Stimulated activated naive CD8-positive, alpha-beta T cell treated with anti-CD3 and anti-CD28 coated beads, Interleukin-15, Interleukin-2, amounts not matched to agents 100 ng/mL and 50 ng/mL, for 24 hours (primary cell): ENCODE data around the gene MOGAT3.

Source experiments
- H3K27ac Mint-ChIP-seq: one replicate; pipeline ENCODE4 v1.8.0; 2021; ENCODE audit warnings: mild to moderate bottlenecking, mixed read lengths
- H3K27me3 Mint-ChIP-seq: one replicate; pipeline ENCODE4 v1.8.0; 2021; ENCODE audit warnings: mixed read lengths
- H3K36me3 Mint-ChIP-seq: one replicate; pipeline ENCODE4 v1.8.0; 2021; ENCODE audit warnings: low read depth, mixed read lengths
- H3K4me1 Mint-ChIP-seq: one replicate; pipeline ENCODE4 v1.8.0; 2021; ENCODE audit warnings: low read depth, mixed read lengths
- H3K4me3 Mint-ChIP-seq: one replicate; pipeline ENCODE4 v1.8.0; 2021; ENCODE audit warnings: mild to moderate bottlenecking, mixed read lengths
- H3K9me3 Mint-ChIP-seq: one replicate; pipeline ENCODE4 v1.8.0; 2021; ENCODE audit warnings: mixed read lengths

Gene MOGAT3

DNA sequence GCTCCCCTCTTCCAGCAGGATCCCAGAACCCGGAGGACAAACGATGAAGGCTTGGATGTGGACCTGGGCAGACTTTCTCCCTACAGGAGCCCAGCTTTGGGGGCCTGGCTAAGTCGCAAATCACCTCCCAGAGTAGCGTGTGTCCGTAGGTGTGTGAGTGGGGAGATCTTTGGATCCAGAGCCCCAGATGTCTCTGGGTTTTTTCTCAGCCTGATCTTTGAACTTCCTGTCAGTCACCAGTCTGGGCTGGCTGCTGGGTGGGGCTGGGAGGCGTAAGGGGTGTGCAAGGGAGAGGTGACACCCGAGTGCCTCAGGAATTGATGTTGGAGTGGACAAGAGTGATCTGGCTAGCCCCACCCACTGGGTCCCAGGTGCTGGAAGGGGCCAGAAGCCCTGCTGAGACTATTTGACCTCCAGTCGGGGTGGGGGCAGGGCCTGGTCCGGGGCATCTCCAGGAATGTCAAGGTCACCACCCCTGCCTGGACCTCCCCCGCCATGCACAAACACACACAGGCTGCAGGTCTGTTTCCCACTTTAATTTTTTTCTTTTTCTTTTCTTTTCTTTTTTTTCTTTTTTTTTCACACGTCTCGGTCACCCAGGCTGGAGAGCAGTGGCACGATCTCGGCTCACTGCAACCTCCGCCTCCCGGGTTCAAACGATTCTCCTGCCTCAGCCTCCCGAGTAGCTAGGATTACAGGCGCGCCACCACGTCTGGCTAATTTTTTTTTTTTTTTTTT, at the start of gene MOGAT3:
MOGAT3 (minus strand) TSS at position 175 of the 738 bp plus-strand sequence. CDS start 182 bp downstream, outside the sequence.
- Mint-ChIP-seq H3K9me3 (no peaks in the 10 kb centered on the region), H3K4me3 (no peak within 1 kb of the TSS), H3K27ac (no peak within 1 kb of the TSS), H3K36me3 (no peaks in the 10 kb centered on the region), H3K27me3 (peaks cover 35% of the 10 kb centered on the region), H3K4me1 (peaks cover 7% of the 10 kb centered on the region)

GRCh38 chr7:101250324-101250723, 49.5 kb upstream of the MOGAT3 start:
- H3K27ac Mint-ChIP-seq = peak overlapping the region; percentile 53
- H3K4me3 Mint-ChIP-seq = peak overlapping the region; percentile 100
- H3K36me3 Mint-ChIP-seq = peaks cover 33% of the 10 kb centered on the region
- H3K27me3 Mint-ChIP-seq = no peaks in the 10 kb centered on the region
- peaks cover 49% of the 10 kb centered on the region for H3K4me1 Mint-ChIP-seq
- H3K9me3 Mint-ChIP-seq = no peaks in the 10 kb centered on the region

DNA sequence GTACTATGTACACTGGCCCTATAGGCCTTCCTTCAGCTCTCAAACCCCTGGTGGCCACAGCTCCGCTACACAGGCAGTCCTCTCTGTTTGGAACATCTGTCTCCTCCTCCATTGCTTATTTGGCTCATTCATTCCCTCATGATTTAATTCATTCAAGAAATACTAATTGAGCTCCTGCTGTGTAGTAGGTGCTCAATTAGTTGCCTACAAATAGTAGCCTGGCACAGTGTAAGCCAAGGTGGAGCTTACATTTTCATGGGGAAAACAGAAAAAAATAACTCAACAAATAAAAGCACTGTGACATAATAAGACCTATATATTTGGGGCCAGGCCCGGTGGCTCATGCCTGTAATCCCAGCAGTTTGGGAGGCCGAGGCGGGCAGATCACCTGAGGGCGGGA, 47.4 kb upstream of the MOGAT3 start:
- Mint-ChIP-seq H3K36me3 (peaks cover 45% of the 10 kb centered on the region), H3K9me3 (no peaks in the 10 kb centered on the region), H3K4me1 (peaks cover 65% of the 10 kb centered on the region), H3K4me3 (no peak overlapping the region), H3K27ac (no peak overlapping the region), H3K27me3 (no peaks in the 10 kb centered on the region)

- Mint-ChIP-seq H3K4me1 (peaks cover 47% of the 10 kb centered on the region), H3K27ac (peak overlapping the region; percentile 98), H3K9me3 (no peaks in the 10 kb centered on the region), H3K4me3 (peak overlapping the region; percentile 99), H3K36me3 (peaks cover 36% of the 10 kb centered on the region), H3K27me3 (no peaks in the 10 kb centered on the region)
These were observed 44.4 kb upstream of the MOGAT3 start for GRCh38 chr7:101245147-101245668.

GRCh38 chr7:101244375-101245146, 43.7 kb upstream of the MOGAT3 start, which contains the start of gene FIS1:
Gene FIS1, minus strand, starts transcription at chr7:101245081. Its CDS starts 77 bp downstream, at chr7:101245004.
- Mint-ChIP-seq H3K4me1 (peaks cover 43% of the 10 kb centered on the region), H3K27me3 (no peaks in the 10 kb centered on the region), H3K9me3 (no peaks in the 10 kb centered on the region), H3K36me3 (peaks cover 32% of the 10 kb centered on the region), H3K4me3 (peak within 1 kb of the TSS; percentile 99), H3K27ac (peak within 1 kb of the TSS; percentile 98)

- Mint-ChIP-seq H3K4me3 (peak overlapping the region; percentile 99), H3K4me1 (peaks cover 40% of the 10 kb centered on the region), H3K27ac (peak overlapping the region; percentile 98), H3K36me3 (peaks cover 29% of the 10 kb centered on the region), H3K27me3 (no peaks in the 10 kb centered on the region), H3K9me3 (no peaks in the 10 kb centered on the region)
These were observed 43.0 kb upstream of the MOGAT3 start for GRCh38 chr7:101243646-101244374.

- H3K27me3 Mint-ChIP-seq = no peaks in the 10 kb centered on the region
- no peaks in the 10 kb centered on the region for H3K9me3 Mint-ChIP-seq
- no peak overlapping the region for H3K27ac Mint-ChIP-seq
- H3K4me1 Mint-ChIP-seq = peaks cover 30% of the 10 kb centered on the region
- no peak overlapping the region for H3K4me3 Mint-ChIP-seq
- peaks cover 24% of the 10 kb centered on the region for H3K36me3 Mint-ChIP-seq
These were observed 40.9 kb upstream of the MOGAT3 start for GRCh38 chr7:101241443-101242349.

DNA sequence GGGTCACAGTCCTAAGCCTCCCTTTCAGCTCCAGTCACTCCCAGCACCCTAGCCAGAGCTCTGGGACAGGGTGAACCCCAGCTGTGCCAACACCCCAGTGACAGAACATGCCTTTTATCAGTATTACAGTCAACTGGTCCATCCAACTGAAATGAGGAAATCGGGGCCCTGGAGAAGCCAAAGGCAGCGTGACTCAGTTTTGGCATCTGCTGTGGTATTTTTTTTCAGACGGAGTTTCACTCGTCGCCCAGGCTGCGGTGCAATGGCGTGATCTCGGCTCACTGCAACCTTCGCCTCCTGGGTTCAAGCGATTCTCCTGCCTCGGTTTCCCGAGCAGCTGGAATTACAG, 40.2 kb upstream of the MOGAT3 start:
- H3K36me3 Mint-ChIP-seq = peaks cover 23% of the 10 kb centered on the region
- no peaks in the 10 kb centered on the region for H3K27me3 Mint-ChIP-seq
- H3K4me3 Mint-ChIP-seq = no peak overlapping the region
- H3K9me3 Mint-ChIP-seq = no peaks in the 10 kb centered on the region
- H3K27ac Mint-ChIP-seq = no peak overlapping the region
- H3K4me1 Mint-ChIP-seq = peaks cover 28% of the 10 kb centered on the region

DNA sequence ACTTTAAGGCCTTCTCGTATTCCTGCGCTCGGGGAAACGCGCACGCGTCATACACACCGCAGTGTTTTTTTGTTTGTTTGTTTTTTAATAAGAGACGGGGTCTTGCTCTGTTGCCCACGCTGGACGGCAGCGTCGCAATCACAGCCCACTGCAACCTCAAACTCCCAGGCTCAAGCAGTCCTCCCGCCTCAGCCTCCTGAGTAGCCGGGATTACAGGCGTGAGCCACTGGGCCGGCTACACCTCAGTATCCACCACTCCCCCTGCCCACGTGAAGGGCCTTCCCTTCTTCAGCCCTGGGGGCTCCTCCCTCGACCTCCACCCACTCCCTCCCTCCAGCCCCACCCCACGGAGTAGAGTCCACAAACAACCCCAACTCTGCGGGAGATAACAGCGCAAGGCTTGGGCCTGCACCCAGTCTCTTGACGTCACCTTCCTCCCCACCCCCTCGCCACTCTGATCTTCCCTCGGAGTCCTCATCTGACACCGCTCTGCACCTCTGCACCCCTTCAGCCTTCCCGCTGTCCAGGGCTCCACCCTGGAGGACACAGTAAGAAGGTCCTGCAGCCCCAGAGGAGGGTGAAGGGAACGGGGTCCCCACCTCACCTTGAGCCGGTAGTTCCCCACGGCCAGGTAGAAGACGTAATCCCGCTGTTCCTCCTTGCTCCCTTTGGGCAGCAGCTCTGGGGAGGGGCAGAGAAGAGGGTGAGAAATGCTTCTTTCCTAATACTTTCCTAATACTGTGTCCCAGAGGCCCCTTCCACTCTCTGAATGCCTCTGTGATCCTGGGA, 39.6 kb upstream of the MOGAT3 start:
- Mint-ChIP-seq H3K27ac (no peak overlapping the region), H3K27me3 (no peaks in the 10 kb centered on the region), H3K36me3 (peaks cover 18% of the 10 kb centered on the region), H3K4me3 (no peak overlapping the region), H3K9me3 (no peaks in the 10 kb centered on the region), H3K4me1 (peaks cover 22% of the 10 kb centered on the region)

GRCh38 chr7:101239951-101240220, 39.0 kb upstream of the MOGAT3 start:
- H3K36me3 Mint-ChIP-seq = peaks cover 14% of the 10 kb centered on the region
- peaks cover 16% of the 10 kb centered on the region for H3K4me1 Mint-ChIP-seq
- no peak overlapping the region for H3K27ac Mint-ChIP-seq
- H3K4me3 Mint-ChIP-seq = no peak overlapping the region
- H3K9me3 Mint-ChIP-seq = no peaks in the 10 kb centered on the region
- H3K27me3 Mint-ChIP-seq = no peaks in the 10 kb centered on the region

DNA sequence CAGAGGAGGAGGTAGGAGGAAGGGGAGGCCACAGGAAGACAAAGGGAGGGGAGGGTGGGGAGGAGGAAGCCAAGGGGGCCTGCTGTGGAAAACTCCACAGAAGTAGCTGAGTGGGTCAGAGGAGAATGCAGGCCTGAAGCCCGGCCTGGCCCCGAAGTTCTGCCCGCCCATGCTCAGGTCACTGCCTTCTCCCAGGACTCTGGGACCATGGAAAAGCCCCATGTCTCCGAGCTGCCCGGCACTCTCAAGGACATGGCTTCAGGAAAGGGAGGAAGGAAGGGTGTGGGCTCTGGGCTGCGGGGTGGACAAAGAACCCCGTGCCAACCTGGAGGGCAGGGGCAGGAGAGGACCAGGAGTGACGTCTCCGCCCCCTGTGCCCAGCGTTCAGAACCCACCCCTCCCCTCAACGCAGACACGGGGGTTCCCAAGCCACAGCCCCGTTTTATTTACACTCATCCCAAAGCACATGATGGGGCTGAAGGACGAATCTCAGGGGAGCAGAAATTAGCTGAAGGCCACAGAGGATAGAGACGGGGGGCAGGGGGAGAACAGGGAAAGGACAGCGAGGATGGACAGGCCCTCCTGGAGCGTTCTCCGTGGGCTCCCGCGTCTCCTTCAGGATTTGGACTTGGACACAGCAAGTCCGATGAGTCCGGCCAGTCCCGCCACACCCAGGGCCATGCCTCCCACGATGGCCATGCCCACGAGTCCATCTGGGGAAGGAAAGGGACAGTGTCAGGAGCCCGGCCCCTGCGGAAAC, 38.5 kb upstream of the MOGAT3 start:
- peaks cover 15% of the 10 kb centered on the region for H3K4me1 Mint-ChIP-seq
- H3K4me3 Mint-ChIP-seq = no peak overlapping the region
- H3K27me3 Mint-ChIP-seq = no peaks in the 10 kb centered on the region
- H3K36me3 Mint-ChIP-seq = peaks cover 12% of the 10 kb centered on the region
- no peak overlapping the region for H3K27ac Mint-ChIP-seq
- H3K9me3 Mint-ChIP-seq = no peaks in the 10 kb centered on the region

DNA sequence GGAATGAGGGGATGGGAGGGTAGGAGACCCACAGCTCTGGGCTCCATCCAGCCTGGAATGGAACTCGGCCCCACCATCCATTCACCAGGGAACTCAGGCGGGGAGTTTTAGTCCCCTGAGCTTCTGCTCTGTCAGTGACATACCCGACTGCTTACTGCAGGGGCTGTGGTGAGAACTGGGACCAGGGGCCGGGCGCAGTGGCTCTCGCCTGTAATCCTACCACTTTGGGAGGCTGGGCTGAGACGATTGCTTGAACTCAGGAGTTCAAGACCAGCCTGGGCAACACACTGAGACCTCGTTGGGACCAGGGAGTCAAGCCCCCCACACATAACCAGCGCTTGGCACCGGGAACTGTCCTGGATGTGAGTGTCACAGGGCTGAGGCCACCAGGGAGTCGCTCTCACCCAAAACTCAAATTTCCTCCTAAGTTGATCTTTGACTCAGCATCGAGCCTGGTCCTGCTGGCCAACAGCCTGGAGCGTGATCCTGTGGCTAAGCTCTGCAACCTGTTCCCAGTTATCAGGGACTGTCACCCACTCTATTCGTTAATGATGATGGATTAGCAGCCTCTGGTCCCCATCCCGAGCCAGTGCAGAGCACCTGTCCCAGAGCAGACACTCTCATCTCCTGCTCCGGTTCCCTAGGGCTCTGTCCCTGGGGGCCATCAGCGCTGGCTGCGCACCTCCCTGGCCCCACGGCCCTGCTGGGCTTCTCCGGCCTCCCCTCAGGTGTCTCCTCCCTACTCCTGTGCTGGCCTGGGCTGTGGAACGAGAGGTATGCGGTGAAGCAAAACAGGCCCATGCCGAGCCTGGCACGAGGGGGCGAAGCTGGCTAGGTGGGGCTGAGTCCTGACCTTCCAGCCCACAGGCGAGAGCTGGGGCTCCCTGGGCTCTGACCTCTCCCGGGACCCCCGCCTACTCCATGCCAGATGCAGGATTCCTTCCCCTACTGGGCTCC, 37.7 kb upstream of the MOGAT3 start:
- H3K9me3 Mint-ChIP-seq = no peaks in the 10 kb centered on the region
- H3K4me3 Mint-ChIP-seq = no peak overlapping the region
- H3K4me1 Mint-ChIP-seq = peaks cover 6% of the 10 kb centered on the region
- no peaks in the 10 kb centered on the region for H3K27me3 Mint-ChIP-seq
- peaks cover 7% of the 10 kb centered on the region for H3K36me3 Mint-ChIP-seq
- no peak overlapping the region for H3K27ac Mint-ChIP-seq
